Activated T-cell treated with anti-CD3 and anti-CD28 coated beads, Interleukin-2, amount 50 U/mL, for 4 hours (primary cell): ENCODE results near the gene C11orf21. TPM values are rescaled to one million over a fixed set of nuclear protein-coding genes. Genes with fewer than 3 reads are reported as not detected.

Experiments
- ATAC-seq, 2 donors: fragments of 200-7000 bp; cut with Tn5 transposase; one replicate each; pipeline ENCODE4 v1.10.0; 2021
- DNase-seq: peaks from one replicate; pipeline ENCODE4 v3.0.0-alpha.2; 2020
- H3K27me3 Mint-ChIP-seq: one replicate; pipeline ENCODE4 v1.8.0; 2021; ENCODE audit warnings: low read depth, mixed read lengths
- H3K36me3 Mint-ChIP-seq: one replicate; pipeline ENCODE4 v1.8.0; 2022; ENCODE audit warnings: mixed read lengths; ENCODE audit not compliant: insufficient read depth
- H3K4me1 Mint-ChIP-seq: one replicate; pipeline ENCODE4 v1.8.0; 2021; ENCODE audit warnings: low read depth, mixed read lengths
- H3K4me3 Mint-ChIP-seq: one replicate; pipeline ENCODE4 v1.8.0; 2021; ENCODE audit warnings: mild to moderate bottlenecking, moderate library complexity, mixed read lengths
- H3K9me3 Mint-ChIP-seq: one replicate; pipeline ENCODE4 v1.8.0; 2021; ENCODE audit warnings: mixed read lengths
- total RNA-seq, 3 donors: library from RNA; stranded (reverse); gene quantifications; one replicate each; pipeline ENCODE4 v1.2.1, GENCODE V29; 2021

The C11orf21 gene
- total RNA-seq, 3 donors from 2014 or later: 1.3 to 2.9 (median 1.8) TPM

- H3K4me1 Mint-ChIP-seq: peaks cover 34% of the 10 kb centered on the region
- peaks cover 27% of the 10 kb centered on the region for H3K27me3 Mint-ChIP-seq
- ATAC-seq (peak; percentile 33 to 47), DNase-seq (peak; percentile 30)
- no peaks in the 10 kb centered on the region for H3K9me3 Mint-ChIP-seq
- no peaks in the 10 kb centered on the region for H3K36me3 Mint-ChIP-seq
- peak overlapping the region; percentile 61 for H3K4me3 Mint-ChIP-seq
These were observed 32.0 kb downstream of the C11orf21 start for GRCh38 chr11:2269601-2270321.

DNA sequence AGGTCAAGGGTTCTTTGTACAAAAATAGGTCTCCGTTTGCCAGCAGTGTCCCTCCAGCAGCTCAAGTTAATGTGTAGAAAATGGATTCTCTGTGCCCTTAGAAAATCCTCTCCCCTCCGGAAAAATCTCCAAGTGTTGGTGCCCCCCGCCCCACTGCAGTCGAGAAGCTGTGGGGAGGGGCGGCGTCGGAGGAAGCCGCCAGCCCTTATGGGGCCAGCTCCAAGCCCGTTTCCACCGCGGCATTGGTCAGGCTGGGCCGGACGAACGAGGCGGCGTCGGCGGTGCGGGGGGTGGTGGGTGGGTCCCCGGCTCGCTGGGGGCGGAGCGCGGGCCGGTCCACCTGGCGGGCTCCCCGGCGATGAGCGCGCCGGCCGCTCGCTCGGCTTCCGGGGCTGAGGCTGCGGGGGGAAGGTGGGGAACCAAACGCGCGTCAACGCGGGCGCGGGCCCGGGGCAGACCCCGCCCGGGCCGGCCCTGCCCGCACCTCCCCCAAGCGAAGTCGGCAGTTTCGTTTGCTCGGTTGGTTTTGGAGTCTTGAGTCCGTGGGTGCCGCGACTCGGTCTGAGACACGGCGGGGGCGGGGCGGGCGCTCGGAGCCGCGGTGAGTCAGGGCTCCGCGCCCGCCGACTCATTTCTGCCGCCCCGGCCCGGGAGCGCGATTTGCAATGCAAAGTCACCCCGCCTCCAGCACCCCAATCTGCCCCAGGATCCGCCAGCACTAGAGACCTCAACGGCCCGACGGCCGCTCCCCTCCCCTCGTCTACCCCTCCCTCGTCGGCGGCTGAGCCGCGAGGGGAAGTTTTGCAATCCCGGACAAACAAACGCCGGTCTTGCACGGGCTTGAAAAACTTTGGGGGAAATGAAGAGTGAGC is 32.8 kb downstream of the C11orf21 start:
- Mint-ChIP-seq H3K4me1 (peaks cover 34% of the 10 kb centered on the region), H3K9me3 (no peaks in the 10 kb centered on the region), H3K27me3 (peaks cover 22% of the 10 kb centered on the region), H3K36me3 (no peaks in the 10 kb centered on the region), H3K4me3 (peak overlapping the region; percentile 61)
- ATAC-seq: peak; percentile 73 to 79
- peak; percentile 83 for DNase-seq

GRCh38 chr11:2267851-2268728 is 33.6 kb downstream of the C11orf21 start:
- H3K36me3 Mint-ChIP-seq: no peaks in the 10 kb centered on the region
- peaks cover 34% of the 10 kb centered on the region for H3K4me1 Mint-ChIP-seq
- H3K9me3 Mint-ChIP-seq: no peaks in the 10 kb centered on the region
- DNase-seq: no peak
- H3K4me3 Mint-ChIP-seq: peak overlapping the region; percentile 51
- H3K27me3 Mint-ChIP-seq: peaks cover 22% of the 10 kb centered on the region
- no peak for ATAC-seq

DNA sequence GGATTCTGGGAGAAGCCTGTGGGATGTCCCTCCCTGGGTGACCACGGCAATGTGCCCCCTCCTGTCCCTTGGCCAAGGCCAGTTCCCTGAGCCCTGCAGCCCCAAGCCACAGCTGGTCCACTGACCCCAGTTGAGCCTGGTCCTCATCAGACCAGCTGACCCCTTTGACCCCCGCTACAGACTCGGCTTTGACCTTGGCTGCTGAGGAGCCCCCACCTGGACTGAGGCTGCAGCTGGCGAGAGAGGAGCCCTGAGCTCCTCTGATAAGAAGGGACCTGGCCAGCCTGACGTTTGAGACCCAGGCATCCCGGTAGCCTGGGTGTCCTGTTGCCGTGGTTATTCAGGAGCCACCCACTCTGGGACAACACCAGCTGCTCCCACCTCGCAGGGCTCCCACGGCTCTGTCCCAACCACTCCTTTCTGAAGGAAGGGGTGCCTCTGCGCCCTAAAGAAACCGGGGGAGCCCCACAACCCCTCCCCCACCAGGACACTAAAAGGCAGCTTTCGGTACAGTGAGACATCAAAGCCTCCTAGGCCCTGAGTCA is 34.3 kb downstream of the C11orf21 start:
- no peaks in the 10 kb centered on the region for H3K9me3 Mint-ChIP-seq
- no peak for DNase-seq
- H3K36me3 Mint-ChIP-seq: no peaks in the 10 kb centered on the region
- peaks cover 15% of the 10 kb centered on the region for H3K27me3 Mint-ChIP-seq
- ATAC-seq: no peak
- peaks cover 34% of the 10 kb centered on the region for H3K4me1 Mint-ChIP-seq
- H3K4me3 Mint-ChIP-seq: no peak overlapping the region

DNA sequence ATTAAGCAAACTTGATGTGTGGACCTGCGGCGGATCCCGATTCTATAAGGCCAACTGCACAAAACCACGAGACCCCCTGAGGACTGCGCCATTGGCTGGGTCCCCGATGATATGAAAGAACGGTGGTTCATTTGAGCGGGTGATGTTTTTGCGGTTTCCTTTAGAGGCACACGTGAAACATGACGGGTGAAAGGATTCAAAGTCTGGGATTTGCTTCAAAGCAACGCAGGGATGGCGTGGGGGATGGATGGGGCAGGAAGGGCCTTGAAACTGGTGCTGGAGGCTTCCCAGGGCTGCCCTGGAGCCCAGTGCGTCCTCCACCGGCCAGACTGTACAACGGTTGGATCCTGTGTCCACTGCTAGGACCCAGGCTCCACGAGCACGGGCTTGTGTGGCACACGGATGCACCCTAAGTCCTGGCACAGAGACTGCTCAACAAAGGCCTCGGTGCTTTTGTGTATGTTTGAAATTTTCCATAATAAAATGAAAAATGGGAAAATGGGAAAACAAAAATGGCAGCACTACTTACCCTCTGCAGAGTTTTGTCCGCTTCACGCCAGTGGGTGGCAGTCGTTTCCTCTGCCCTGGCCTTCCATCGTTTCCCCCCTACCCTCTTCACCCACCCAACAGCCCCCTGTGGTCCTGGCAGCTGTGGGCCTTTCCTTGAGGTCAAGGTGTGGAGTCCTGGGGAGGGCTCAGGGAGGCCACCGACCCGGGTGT is 35.0 kb downstream of the C11orf21 start:
- H3K4me3 Mint-ChIP-seq: no peak overlapping the region
- ATAC-seq (no peak), DNase-seq (no peak)
- H3K27me3 Mint-ChIP-seq: peaks cover 12% of the 10 kb centered on the region
- H3K36me3 Mint-ChIP-seq: no peaks in the 10 kb centered on the region
- H3K9me3 Mint-ChIP-seq: no peaks in the 10 kb centered on the region
- H3K4me1 Mint-ChIP-seq: peaks cover 34% of the 10 kb centered on the region

- DNase-seq (no peak), ATAC-seq (no peak)
- H3K9me3 Mint-ChIP-seq: no peaks in the 10 kb centered on the region
- H3K36me3 Mint-ChIP-seq: no peaks in the 10 kb centered on the region
- peak overlapping the region; percentile 52 for H3K4me3 Mint-ChIP-seq
- peaks cover 8% of the 10 kb centered on the region for H3K27me3 Mint-ChIP-seq
- H3K4me1 Mint-ChIP-seq: peaks cover 32% of the 10 kb centered on the region
These were observed 35.7 kb downstream of the C11orf21 start for GRCh38 chr11:2265854-2266585.

- no peaks in the 10 kb centered on the region for H3K36me3 Mint-ChIP-seq
- H3K27me3 Mint-ChIP-seq: peaks cover 6% of the 10 kb centered on the region
- peak; percentile 40 to 61 for ATAC-seq
- H3K4me1 Mint-ChIP-seq: peaks cover 30% of the 10 kb centered on the region
- no peaks in the 10 kb centered on the region for H3K9me3 Mint-ChIP-seq
- no peak for DNase-seq
- peak overlapping the region; percentile 52 for H3K4me3 Mint-ChIP-seq
These were observed 36.3 kb downstream of the C11orf21 start for GRCh38 chr11:2265396-2265795.

DNA sequence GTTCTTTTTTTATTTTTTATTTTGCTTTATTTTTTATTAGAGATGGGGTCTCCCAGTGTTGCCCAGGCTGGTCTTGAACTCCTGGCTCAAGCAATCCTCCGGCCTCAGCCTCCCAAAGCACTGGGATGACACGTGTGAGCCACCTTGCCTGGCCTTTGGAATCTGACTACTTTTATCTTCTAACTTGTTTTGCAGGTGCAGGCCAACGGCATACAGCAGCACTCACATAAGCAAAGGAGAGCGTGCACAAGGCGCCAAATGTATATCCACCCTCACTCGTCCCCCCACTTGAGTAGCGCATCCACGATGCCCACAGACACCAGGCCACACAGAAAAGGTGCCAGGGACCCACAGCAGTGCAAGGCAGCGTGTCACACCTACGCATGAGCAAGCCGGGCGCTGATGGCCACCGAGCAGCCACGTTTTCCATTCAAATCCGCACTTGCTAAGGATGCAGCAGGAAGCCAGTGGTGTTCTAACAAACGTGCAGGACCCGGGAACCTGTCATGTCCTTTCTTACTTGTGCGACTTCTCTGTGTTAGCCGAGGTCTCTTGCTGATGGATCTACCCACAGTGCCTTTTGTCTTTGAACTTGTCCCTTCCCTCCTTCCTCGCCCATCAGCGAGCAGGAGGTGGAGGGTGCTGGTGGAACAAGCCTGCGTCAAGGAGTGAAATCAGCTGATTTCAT is 37.2 kb downstream of the C11orf21 start:
- Mint-ChIP-seq H3K9me3 (no peaks in the 10 kb centered on the region), H3K4me3 (no peak overlapping the region), H3K27me3 (peaks cover 6% of the 10 kb centered on the region), H3K4me1 (peaks cover 30% of the 10 kb centered on the region), H3K36me3 (no peaks in the 10 kb centered on the region)
- no peak for ATAC-seq
- DNase-seq: no peak

DNA sequence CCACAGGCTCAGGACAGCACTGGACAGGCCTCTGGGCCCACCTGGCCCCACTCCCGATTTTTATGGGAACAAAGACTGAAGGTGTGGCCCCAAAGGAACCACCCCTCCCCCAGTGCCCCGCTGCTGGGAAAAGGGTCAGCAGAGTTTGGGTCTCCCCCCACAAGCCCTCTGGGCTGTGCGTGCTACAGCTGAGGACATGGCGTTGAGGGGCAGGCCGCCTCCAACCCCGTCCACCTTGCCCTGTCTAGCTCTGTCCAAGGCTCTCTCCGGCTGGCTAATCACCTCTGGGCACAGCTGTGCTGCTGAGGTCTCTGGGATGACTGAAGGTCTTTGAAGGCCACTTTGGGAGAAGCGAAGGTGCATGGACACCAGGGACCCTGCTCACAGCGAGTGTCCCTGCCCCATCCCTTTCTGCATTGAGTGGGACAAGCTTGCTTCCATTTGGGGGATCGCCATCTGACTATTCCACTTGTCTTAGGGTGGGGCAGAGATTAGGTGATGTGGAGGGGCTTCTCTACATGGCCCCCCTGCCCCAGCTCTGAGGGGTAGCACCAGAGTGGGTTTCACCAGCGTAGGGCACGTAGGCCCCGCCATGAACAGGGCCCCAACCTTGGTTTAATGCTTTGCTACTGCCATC is 37.9 kb downstream of the C11orf21 start:
- DNase-seq: no peak
- H3K9me3 Mint-ChIP-seq: no peaks in the 10 kb centered on the region
- H3K4me1 Mint-ChIP-seq: peaks cover 28% of the 10 kb centered on the region
- no peaks in the 10 kb centered on the region for H3K36me3 Mint-ChIP-seq
- peaks cover 6% of the 10 kb centered on the region for H3K27me3 Mint-ChIP-seq
- no peak for ATAC-seq
- no peak overlapping the region for H3K4me3 Mint-ChIP-seq

GRCh38 chr11:2263071-2263565 is 38.6 kb downstream of the C11orf21 start:
- no peaks in the 10 kb centered on the region for H3K9me3 Mint-ChIP-seq
- ATAC-seq (no peak), DNase-seq (no peak)
- peaks cover 1% of the 10 kb centered on the region for H3K27me3 Mint-ChIP-seq
- no peak overlapping the region for H3K4me3 Mint-ChIP-seq
- no peaks in the 10 kb centered on the region for H3K36me3 Mint-ChIP-seq
- peaks cover 22% of the 10 kb centered on the region for H3K4me1 Mint-ChIP-seq

- ATAC-seq (no peak), DNase-seq (no peak)
- Mint-ChIP-seq H3K27me3 (no peaks in the 10 kb centered on the region), H3K4me3 (no peak overlapping the region), H3K36me3 (no peaks in the 10 kb centered on the region), H3K4me1 (peaks cover 18% of the 10 kb centered on the region), H3K9me3 (no peaks in the 10 kb centered on the region)
These were observed 39.2 kb downstream of the C11orf21 start for GRCh38 chr11:2262301-2263070.
